GM19239 (cell line): Measurements from ENCODE around the gene DDX41.

Experiments
- DNase-seq: peaks from one replicate; pipeline ENCODE4 v3.0.0; 2011; ENCODE audit warnings: low spot score; ENCODE audit not compliant: insufficient read length
- FAIRE-seq: peaks from 2 replicates; lab custom pipeline; 2011; peaks lifted over from hg19 to GRCh38; lab: Jason Lieb, UNC

DDX41 gene

GRCh38 chr5:177471610-177472356 lies 45.0 kb downstream of the DDX41 start:
- DNase-seq (no peak), FAIRE-seq (no peak)

GRCh38 chr5:177470759-177471536 lies 45.8 kb downstream of the DDX41 start:
- DNase-seq (no peak), FAIRE-seq (no peak)

GRCh38 chr5:177469750-177470525 lies 46.8 kb downstream of the DDX41 start:
- DNase-seq: no peak
- FAIRE-seq: no peak

- no peak for FAIRE-seq
- no peak for DNase-seq
Observed at GRCh38 chr5:177468685-177469628, 47.8 kb downstream of the DDX41 start.

- no peak for FAIRE-seq
- DNase-seq: no peak
Observed at GRCh38 chr5:177468329-177468684, 48.5 kb downstream of the DDX41 start.

GRCh38 chr5:177467436-177467835 lies 49.3 kb downstream of the DDX41 start:
- FAIRE-seq: no peak

GRCh38 chr5:177466861-177467260 lies 49.9 kb downstream of the DDX41 start:
- FAIRE-seq (no peak), DNase-seq (no peak)

More at GRCh38 chr5:177467436-177467835, 49.3 kb downstream of the DDX41 start:
- no peak for DNase-seq

GRCh38 chr5:177465044-177465443 lies 51.7 kb downstream of the DDX41 start:
- FAIRE-seq: no peak
- no peak for DNase-seq

GRCh38 chr5:177462021-177462670 lies 54.6 kb downstream of the DDX41 start:
- FAIRE-seq (peak; percentile 11), DNase-seq (no peak)
